SKM-1 treated with dmso at 0.1 percent for 144 hours (cell line): ENCODE measurements around the gene SNX13.

ENCODE experiments used
- DNase-seq: peaks from one replicate; lab custom pipeline; 2025; ENCODE audit not compliant: unreplicated experiment; lab: John Stamatoyannopoulos, UW

Gene SNX13

GRCh38 chr7:17792075-17792936, 148.0 kb downstream of the SNX13 start:
- DNase-seq = no peak

DNA sequence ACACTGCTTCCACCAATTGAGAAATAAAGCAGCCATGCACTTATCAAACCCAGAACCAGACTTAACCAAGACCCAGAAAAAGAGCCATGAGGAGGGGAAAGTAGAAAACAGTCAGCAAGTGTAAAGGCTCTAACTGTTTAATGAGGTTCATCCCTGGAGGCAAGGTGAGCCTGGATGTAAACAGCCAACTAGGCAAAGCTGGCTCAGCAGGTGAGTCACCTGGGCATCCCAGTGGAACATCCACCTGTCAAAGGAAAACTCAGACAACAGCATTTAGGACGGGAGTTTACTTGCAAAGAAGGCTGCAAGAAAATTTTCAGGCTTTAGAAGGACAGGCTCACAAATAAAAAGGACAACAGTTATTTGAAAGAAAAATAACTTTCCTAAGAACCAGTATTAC, 153.0 kb downstream of the SNX13 start:
- no peak for DNase-seq

DNA sequence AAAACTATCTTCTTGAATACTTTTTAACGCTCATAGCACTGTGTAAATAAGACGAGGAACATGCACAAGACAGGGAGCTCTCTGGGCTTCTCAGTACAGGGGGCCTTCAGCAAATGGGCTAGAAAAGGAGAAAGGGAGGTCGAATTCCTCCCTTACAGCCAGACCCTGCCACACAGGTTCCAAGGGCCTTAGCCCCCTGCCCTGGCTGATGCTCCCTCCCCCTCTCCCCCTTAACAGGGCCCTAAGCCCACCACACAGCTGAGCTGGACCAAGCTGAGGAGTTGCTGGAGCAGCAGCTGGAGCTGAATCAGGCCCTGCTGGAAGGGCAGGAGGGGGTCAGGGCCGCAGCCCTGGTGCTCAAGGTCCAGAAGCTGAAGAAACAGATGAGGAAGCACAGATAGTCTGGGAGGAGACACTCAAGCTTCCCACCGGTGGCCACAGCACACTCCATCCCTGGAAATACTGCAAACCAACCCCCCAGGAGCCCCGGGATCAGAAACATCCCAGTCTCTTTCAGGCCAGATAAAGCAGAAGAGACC, 153.9 kb downstream of the SNX13 start:
- DNase-seq = no peak

DNA sequence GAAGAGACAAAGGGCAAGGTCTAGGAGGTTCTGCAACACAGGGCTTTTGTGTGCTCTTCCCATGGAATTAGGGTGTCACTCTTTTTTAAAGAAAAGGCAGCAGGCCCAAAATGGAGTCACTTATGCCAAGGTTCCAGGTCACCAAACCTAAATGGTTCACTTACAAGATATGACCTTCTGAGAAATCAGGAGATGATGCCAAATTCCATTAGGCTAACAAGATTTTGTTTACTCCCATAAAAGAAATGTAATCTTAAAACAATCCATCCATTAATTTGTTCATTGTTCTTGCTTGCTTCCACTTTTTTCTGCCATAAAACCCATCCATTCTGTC, 158.1 kb downstream of the SNX13 start:
- no peak for DNase-seq

GRCh38 chr7:17781491-17782215, 158.6 kb downstream of the SNX13 start:
- no peak for DNase-seq

DNA sequence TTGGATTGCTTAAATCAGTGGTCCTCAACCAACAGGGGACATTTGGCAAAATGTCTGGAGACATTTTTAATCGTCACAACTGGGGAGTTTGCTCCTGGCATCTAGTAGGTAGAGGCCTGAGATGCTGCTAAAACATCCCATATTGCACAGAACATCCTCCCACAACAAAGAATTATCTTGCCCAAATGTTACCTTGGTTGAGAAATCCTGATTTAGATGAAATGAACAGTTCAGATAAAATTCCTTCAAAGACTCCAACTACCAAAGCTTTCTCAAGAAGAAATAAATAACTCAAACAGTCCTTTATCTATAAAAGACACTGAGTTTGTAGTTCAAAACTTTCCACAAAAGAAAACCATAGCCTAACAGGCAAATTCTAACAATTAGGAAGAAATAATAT, 160.9 kb downstream of the SNX13 start:
- no peak for DNase-seq

DNA sequence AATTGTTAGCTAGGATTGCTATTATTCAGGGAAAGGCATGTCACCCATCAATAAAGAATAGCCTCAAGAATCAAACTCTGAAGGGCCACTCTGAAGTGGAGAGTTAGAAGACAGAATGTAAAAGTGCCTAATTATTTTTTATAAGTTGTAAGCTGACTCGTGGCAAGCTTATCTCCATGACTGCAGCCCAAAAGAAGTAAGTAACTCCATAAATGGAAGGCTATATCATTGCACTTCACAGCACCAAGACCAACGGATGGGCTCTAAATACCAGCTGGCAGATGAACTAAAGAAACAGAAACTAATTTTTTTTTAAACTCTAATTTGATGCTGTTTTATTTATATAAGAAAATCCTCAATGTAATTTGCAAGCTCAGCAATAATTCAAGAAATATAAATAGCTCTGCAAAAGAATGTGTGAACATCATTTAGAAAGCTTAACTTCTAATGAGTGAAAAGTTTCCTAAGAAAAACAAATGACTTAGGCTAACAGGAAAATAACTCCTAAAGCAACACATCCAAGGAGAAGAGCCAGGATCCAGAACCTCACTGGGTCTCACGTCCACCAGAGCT, 165.5 kb downstream of the SNX13 start:
- no peak for DNase-seq

GRCh38 chr7:17774248-17774647, 166.0 kb downstream of the SNX13 start:
- DNase-seq = no peak

- DNase-seq = peak; percentile 89
Observed at GRCh38 chr7:17773289-17773626, 167.0 kb downstream of the SNX13 start.

DNA sequence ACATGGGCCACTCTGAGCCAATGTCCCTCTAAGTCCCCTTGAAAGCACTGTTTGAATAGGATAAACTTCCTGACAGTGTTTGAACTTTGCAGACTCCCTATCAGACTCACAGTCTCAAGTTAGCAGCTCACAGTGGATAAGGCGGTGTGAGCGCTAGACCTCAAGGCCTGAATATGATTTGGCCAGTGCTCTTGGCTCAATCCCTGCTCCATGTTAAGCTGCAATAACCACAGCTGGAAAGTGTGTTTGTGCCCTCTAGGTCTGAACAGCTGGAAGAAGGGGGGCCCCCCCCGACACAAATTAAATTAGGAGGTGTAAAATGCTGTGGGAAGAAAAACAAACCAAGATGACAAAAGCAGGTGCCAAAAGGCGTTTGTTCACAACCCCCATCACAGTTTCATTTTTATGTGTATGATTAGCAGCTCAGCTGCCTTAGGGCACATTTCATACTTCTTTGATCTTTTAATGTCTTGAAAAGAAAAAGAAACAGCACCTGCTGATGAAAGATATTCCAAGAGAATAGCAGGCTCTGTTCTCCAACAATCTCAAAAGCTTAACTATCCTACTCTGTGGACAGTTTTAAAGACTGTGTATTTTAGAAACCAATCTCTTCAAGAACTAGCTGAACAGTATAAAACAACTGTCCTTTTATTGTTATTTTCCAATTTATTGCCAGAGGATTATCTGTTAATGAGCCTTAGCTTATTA, 167.6 kb downstream of the SNX13 start:
- DNase-seq = no peak

DNA sequence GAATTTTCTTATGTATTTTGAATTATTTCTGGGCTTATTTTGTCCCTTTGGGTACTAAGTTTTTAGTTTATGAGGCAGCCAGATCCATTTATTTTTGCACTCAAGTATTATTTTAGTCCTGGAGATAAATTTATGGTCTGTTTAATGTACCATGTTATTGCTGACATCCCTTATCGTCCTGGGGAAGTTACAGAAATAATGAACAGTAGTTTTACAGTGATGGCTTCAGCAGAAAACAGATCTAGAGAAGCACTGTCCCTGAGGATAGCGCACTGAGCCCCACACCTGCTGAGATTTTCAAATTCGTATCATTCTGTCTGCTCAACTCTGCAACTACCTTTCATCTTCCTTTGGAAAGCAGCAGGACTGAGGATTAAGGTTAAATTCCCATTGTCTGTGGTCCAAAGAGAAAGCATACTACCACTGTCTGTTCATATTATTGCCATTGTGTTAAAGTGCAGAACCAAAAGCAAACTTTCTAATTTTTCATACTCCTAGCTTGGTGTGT, 168.3 kb downstream of the SNX13 start:
- DNase-seq = no peak

DNA sequence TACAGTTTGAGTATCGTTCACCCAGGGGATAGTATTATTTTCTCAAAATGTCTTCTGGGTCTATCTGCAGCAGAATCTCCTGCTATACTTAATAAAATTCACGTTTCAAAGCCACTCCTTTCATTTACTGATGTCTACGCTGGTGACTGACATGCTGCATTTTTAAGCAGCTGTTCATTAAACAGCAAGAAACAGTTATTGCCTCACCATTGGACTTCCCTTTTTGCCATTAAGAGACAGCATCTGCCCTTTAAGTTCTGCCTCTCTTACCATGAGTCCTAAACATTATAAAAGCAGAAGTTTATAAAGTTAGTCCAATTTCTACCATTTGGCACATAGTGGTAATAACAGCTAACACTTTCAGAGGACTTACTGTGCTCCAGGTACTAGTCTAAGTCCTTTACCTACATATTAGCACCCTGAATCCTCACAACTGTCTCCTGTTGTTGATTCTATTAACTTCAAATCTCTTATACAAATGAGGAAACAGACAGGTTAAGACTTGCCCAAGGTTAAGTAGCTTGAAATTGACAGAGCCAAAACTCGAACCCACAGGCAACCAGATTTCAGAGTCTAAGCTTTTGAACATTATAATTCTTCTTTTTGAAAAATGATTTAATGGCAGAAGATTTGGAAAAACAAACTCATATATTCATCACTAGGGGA, 169.5 kb downstream of the SNX13 start:
- DNase-seq = peak; percentile 90

- DNase-seq = peak; percentile 61
Observed at GRCh38 chr7:17769918-17770317, 170.4 kb downstream of the SNX13 start.

DNA sequence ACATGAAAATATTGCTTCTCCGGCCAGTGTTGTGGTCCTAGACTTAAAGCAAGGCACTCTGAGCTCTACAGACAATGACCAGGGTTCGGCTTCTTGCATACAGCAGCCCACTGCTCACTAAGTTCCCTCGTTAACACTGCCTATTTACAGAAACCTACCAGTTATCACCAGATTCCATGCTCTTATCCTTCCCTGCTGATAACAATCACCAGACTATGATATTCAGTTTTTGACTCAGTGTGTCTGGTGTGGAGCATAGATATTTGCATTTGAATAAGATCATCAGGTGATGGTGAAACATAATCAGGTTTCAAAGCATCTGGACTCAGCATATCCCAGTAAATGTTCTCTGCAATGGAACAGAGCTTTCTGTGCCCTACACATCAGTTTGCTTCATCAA, 182.3 kb downstream of the SNX13 start:
- no peak for DNase-seq

DNA sequence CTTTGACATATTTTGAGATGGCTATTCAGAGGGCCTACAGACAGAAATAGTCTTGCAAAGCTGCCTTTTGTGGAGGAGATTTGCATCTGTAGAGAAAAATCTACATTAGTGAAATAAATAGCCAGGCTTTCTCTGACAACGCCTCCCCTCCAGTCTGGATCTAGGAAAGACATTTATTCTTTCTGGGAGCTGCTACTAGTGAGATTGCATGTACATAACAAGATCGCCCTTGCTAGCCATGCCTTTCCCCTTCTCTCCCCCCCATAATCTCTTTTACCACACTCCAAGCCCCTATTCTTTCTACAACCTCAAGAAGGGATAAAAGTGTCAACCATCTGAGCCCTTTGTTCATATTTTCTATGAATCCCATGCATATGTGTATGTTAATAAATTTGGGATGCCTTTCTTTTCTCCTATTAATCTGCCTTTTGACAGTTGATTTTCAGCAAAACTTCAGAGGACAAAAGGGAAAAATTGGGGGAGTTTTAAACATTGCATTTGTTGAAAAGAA, 194.2 kb downstream of the SNX13 start:
- no peak for DNase-seq

GRCh38 chr7:17745610-17746009, 194.7 kb downstream of the SNX13 start:
- DNase-seq = peak; percentile 13

GRCh38 chr7:17743316-17743715, 197.0 kb downstream of the SNX13 start:
- DNase-seq = no peak

GRCh38 chr7:17741426-17741825, 198.9 kb downstream of the SNX13 start:
- no peak for DNase-seq
